ENCODE results near the gene PPP2R2B.

The PPP2R2B gene

DNA sequence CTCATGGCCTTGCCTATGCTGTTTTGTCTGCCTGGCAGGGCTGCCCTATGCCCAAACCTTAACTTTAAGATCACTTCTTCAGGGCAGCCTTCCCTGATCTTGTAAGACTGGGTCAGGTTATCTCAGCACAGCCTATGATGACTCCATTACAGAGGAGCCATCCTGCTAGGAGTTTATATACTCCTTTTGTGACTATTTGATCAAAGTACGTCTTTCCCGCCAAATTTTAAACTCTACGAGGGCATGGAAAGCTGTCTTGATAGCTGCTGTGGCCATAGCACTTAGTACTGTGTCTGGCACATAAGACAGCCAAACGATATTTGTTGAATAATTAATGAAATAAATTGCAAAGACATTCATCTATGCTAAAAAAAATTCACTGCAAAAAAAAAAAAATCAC lies 60.6 kb downstream of the PPP2R2B start:
- H3K27ac ChIP-seq: no peak overlapping the region

DNA sequence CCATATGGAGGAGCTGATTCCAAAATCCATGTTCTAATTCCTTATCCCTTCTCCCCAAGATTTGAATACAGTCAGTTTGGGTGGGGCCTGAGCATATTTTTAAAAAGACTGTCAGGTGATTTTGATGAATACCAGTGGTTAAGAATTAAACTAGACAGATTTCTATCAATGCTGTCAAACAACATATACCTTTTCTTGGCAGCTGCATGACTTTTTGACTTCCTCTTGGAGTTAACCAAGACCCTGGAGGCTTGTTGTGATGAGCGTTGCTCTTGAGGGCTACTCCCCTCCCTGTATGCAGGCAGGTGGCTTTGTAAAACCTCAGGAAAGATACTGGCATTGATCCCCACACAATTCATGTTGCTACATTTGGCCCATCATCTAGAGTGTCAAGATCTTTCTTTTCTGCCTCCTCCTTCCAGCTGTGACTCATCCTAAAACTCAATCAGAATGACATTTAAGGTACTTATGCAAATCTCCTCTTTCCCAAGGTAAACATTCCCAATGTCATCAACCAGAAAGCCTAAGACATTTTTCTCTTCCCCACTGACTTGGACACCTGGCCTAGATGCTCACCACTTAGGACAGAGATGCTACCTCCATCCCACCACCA lies 61.7 kb downstream of the PPP2R2B start:
- Histone ChIP-seq H3K4me2 (ENCODE audit: low read length) (no peak overlapping the region), H3K36me3 (ENCODE audit: control insufficient read depth, insufficient read depth, low read length) (no peaks in the 10 kb centered on the region), H3K27ac (no peak overlapping the region), H3K9me3 (ENCODE audit: control insufficient read depth, low read length) (no peaks in the 10 kb centered on the region), H3K9ac (no peak overlapping the region), H2AFZ (no peak overlapping the region), H3K79me2 (peaks cover 3% of the 10 kb centered on the region), H3K4me1 (peaks cover 5% of the 10 kb centered on the region), H3K27me3 (ENCODE audit: control insufficient read depth, insufficient read depth, low read length) (no peaks in the 10 kb centered on the region), H3K4me3 (ENCODE audit: low read depth, low read length) (no peak overlapping the region)
- no peak for TF ChIP-seq CTCF (IDR thresholded peaks at IDR 0.05)

More for the DNA sequence above, 60.6 kb downstream of the PPP2R2B start:
- Histone ChIP-seq H3K9ac (no peak overlapping the region), H3K4me2 (ENCODE audit: low read length) (no peak overlapping the region), H3K36me3 (ENCODE audit: control insufficient read depth, insufficient read depth, low read length) (no peaks in the 10 kb centered on the region), H3K79me2 (no peaks in the 10 kb centered on the region), H3K4me1 (peaks cover 5% of the 10 kb centered on the region), H3K27me3 (ENCODE audit: control insufficient read depth, insufficient read depth, low read length) (no peaks in the 10 kb centered on the region), H2AFZ (no peak overlapping the region), H3K4me3 (ENCODE audit: low read depth, low read length) (no peak overlapping the region), H3K9me3 (ENCODE audit: control insufficient read depth, low read length) (no peaks in the 10 kb centered on the region)
- no peak for TF ChIP-seq CTCF (IDR thresholded peaks at IDR 0.05)

- peaks cover 3% of the 10 kb centered on the region for H3K79me2 ChIP-seq
- H3K4me3 ChIP-seq (ENCODE audit: low read depth, low read length): no peak overlapping the region
- no peak overlapping the region for H3K4me2 ChIP-seq (ENCODE audit: low read length)
- H3K27ac ChIP-seq: no peak overlapping the region
- H3K9ac ChIP-seq: no peak overlapping the region
- H3K9me3 ChIP-seq (ENCODE audit: control insufficient read depth, low read length): no peaks in the 10 kb centered on the region
- H2AFZ ChIP-seq: no peak overlapping the region
- no peak for TF ChIP-seq CTCF (IDR thresholded peaks at IDR 0.05)
- H3K36me3 ChIP-seq (ENCODE audit: control insufficient read depth, insufficient read depth, low read length): no peaks in the 10 kb centered on the region
- H3K4me1 ChIP-seq: peaks cover 5% of the 10 kb centered on the region
- no peaks in the 10 kb centered on the region for H3K27me3 ChIP-seq (ENCODE audit: control insufficient read depth, insufficient read depth, low read length)
Measured at GRCh38 chr5:146815411-146815810, 63.1 kb downstream of the PPP2R2B start.

DNA sequence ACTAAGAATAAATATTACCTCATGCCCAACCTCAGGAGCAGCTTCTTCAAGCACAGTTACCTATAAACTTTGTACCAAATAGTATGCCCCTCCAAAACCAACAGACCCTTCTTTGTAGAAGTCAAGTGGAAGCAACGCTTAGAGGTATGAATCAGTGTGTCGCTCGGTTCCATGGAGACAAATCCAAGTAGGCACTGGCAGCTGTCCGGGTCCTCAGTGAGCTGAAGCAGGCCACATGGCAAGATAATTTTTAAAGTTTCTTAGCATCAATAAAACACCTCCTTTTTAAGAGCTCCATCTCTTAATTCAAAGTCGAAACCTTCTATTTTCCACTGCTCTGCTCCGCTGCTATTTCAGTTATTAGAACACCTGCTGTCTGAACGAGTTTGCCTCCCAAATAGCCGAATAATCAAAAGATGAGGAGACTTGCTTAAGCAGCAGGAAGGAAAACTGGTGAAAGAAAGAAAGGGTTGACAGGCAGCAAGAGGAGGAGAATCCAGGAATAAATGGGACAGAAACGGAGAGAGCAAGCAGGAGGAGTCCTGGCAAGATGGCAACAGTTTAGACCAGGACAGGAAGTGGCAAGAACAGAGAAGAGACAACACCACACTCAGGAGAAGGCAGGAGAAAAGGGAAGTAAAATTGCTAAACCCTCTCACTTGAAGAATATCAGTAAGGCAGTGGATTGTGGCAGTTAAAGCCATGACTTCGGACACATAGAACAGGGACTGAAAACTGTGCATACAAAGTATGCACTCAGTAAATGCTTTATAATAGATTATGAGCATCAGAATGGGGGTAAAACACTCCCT lies 65.0 kb downstream of the PPP2R2B start:
- Histone ChIP-seq H3K9ac (no peak overlapping the region), H3K4me1 (no peaks in the 10 kb centered on the region), H3K79me2 (peaks cover 3% of the 10 kb centered on the region), H2AFZ (no peak overlapping the region), H3K4me3 (ENCODE audit: low read depth, low read length) (no peak overlapping the region), H3K27ac (no peak overlapping the region), H3K9me3 (ENCODE audit: control insufficient read depth, low read length) (no peaks in the 10 kb centered on the region), H3K36me3 (ENCODE audit: control insufficient read depth, insufficient read depth, low read length) (no peaks in the 10 kb centered on the region), H3K4me2 (ENCODE audit: low read length) (no peak overlapping the region), H3K27me3 (ENCODE audit: control insufficient read depth, insufficient read depth, low read length) (no peaks in the 10 kb centered on the region)
- TF ChIP-seq CTCF (IDR thresholded peaks at IDR 0.05): no peak

Measured in parathyroid adenoma (tissue), 2 donors.